Nephron progenitor cell (in vitro differentiated cells): Measurements from ENCODE around the gene KCNQ1.
"Not testable (repeated sequence)": the region's sequence is repeated elsewhere in the genome, so short reads cannot be mapped to it uniquely, and the experiment has no call there.

Experiments used
- DNase-seq: peaks from one replicate; pipeline ENCODE4 v3.0.0; 2021
- H3K27ac Mint-ChIP-seq: 2 replicates; pipeline ENCODE4 v1.8.0; 2021; ENCODE audit warnings: mild to moderate bottlenecking, moderate library complexity, mixed read lengths
- H3K27me3 Mint-ChIP-seq: 2 replicates; pipeline ENCODE4 v1.8.0; 2021; ENCODE audit warnings: mild to moderate bottlenecking, low read depth, mixed read lengths; ENCODE audit not compliant: poor library complexity
- H3K36me3 Mint-ChIP-seq: 2 replicates; pipeline ENCODE4 v1.8.0; 2021; ENCODE audit warnings: low read depth, mixed read lengths
- H3K4me1 Mint-ChIP-seq: 2 replicates; pipeline ENCODE4 v1.8.0; 2021; ENCODE audit warnings: mixed read lengths
- H3K4me3 Mint-ChIP-seq: 2 replicates; pipeline ENCODE4 v1.8.0; 2021; ENCODE audit warnings: mild to moderate bottlenecking, moderate library complexity, mixed read lengths
- H3K9me3 Mint-ChIP-seq: 2 replicates; pipeline ENCODE4 v1.8.0; 2021; ENCODE audit warnings: mild to moderate bottlenecking, moderate library complexity, mixed read lengths
- TF ChIP-seq, protein P1 (sequence below): fragments of 200-600 bp; sonication (generic); IDR thresholded peaks from 2 replicates; pipeline ENCODE4 v1.5.0; 2021; ENCODE audit warnings: antibody characterized with exemption

Gene KCNQ1

DNA sequence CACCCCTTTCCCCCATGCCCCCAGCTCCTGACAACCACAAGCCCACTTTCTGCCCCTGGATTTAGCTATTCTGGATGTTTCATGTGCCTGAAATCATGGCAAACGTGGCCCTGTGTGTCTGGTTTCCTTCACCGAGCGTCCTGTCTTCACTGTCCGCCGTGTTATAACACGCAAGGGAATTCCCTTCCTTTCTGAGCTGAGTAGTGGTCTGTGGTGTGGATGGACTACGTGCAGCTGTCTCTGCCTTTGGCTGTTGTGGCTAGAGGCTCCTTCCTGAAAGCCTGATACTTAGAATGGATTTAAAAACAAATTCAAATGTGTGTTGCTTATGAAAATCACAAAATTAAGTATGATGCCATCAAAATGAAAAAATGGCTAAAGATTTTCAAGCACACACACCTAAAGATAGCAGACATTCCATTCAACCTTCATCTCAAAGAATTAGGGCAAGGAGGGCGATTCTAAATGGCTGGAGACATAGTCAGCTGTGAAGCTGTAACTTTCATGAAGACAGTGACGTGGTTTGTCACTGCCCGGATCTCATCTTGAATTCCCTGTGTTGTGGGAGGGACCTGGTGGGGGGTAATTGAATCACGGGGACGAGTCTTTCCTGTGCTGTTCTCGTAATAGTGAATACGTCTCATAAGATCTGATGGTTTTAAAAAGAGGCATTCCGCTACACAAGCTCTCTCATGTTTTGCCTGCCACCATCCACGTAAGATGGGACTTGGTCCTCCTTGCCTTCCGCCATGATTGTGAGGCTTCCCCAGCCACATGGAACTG lies 30.5 kb downstream of the KCNQ1 start:
- Mint-ChIP-seq H3K4me1 (no peaks in the 10 kb centered on the region), H3K36me3 (peaks cover 5% of the 10 kb centered on the region), H3K4me3 (no peak overlapping the region), H3K9me3 (peaks cover 33% of the 10 kb centered on the region), H3K27ac (no peak overlapping the region), H3K27me3 (peaks cover 46% of the 10 kb centered on the region)
- TF ChIP-seq, protein P1, sequence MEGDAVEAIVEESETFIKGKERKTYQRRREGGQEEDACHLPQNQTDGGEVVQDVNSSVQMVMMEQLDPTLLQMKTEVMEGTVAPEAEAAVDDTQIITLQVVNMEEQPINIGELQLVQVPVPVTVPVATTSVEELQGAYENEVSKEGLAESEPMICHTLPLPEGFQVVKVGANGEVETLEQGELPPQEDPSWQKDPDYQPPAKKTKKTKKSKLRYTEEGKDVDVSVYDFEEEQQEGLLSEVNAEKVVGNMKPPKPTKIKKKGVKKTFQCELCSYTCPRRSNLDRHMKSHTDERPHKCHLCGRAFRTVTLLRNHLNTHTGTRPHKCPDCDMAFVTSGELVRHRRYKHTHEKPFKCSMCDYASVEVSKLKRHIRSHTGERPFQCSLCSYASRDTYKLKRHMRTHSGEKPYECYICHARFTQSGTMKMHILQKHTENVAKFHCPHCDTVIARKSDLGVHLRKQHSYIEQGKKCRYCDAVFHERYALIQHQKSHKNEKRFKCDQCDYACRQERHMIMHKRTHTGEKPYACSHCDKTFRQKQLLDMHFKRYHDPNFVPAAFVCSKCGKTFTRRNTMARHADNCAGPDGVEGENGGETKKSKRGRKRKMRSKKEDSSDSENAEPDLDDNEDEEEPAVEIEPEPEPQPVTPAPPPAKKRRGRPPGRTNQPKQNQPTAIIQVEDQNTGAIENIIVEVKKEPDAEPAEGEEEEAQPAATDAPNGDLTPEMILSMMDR = no peak
- no peak for DNase-seq

DNA sequence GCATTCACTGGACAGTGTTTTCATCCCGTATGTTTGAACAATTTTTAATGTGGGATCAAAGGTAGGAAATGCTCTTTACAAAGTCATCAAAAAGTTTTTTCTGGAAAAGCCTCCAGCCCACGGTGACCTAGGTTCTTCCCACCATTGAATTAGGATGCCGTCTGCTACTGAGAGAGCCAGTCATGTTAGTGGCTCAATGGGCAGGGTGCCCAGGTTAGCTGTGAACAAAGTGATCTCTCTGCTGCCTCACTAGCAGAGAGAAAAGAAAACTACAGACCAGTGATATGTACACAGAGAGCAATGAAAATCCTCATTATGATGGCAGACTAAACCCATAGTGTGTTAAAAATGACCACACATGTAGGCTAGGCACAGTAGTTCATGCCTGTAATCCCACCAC lies 32.4 kb downstream of the KCNQ1 start:
- Mint-ChIP-seq H3K27ac (no peak overlapping the region), H3K36me3 (peaks cover 5% of the 10 kb centered on the region), H3K4me1 (no peaks in the 10 kb centered on the region), H3K9me3 (peaks cover 48% of the 10 kb centered on the region), H3K27me3 (peaks cover 49% of the 10 kb centered on the region), H3K4me3 (no peak overlapping the region)
- no peak for DNase-seq
- TF ChIP-seq, protein P1 = no peak

DNA sequence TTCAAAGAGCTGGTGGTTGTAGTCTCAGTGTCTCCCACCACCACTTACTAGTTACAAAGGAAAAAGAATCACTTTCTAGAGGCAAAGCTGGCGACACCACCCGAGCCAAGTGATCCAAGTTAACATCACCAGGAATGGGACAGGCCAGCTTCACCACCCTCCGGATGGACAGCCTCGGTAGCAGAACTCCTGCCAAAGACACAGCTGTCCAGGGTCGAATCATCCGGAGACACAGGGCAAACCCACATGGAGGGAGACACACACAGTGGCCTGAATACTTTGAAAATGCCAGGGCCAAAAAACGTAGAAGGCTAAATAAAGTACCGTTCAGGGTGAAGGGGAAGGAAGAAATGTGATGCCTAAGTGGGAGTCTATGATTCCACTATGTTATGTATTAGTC lies 33.1 kb downstream of the KCNQ1 start:
- no peak for DNase-seq
- H3K27ac Mint-ChIP-seq = no peak overlapping the region
- peaks cover 4% of the 10 kb centered on the region for H3K4me1 Mint-ChIP-seq
- H3K4me3 Mint-ChIP-seq = no peak overlapping the region
- H3K36me3 Mint-ChIP-seq = peaks cover 5% of the 10 kb centered on the region
- H3K27me3 Mint-ChIP-seq = peaks cover 56% of the 10 kb centered on the region
- peaks cover 48% of the 10 kb centered on the region for H3K9me3 Mint-ChIP-seq
- TF ChIP-seq, protein P1 = no peak

DNA sequence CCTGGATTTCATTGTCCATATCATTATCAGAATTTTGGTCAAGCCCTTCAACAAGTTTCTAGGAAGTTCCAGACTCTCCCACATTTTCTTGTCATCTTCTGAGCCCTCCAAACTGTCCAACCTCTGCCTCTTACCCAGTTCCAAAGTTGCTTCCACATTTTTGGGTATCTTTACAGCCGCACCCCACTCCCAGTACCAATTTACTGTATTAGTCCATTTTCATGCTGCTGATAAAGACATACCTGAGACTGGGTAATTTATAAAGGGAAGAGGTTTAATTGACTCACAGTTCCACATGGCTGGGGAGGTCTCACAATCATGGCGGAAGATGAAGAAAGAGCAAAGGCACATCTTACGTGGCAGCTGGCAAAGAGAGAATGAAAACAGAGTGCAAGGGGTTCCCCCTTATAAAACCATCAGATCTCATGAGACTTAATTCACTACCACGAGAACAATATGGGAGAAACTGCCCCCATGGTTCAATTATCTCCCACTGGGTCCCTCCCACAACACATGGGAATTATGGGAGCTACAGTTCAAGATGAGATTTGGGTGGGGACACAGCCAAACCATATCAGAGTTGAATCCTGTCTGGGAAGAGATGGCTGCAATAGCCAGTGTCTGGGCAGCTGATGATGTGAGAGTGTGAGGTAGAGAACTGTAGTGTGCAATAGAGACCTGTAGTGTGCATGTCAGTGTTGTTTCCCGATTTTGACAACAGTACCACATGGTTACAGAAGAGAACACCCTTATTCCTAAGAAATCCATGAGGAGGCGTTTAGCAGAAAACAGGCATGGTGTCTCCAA lies 35.5 kb downstream of the KCNQ1 start:
- H3K9me3 Mint-ChIP-seq = peaks cover 48% of the 10 kb centered on the region
- peaks cover 73% of the 10 kb centered on the region for H3K27me3 Mint-ChIP-seq

DNA sequence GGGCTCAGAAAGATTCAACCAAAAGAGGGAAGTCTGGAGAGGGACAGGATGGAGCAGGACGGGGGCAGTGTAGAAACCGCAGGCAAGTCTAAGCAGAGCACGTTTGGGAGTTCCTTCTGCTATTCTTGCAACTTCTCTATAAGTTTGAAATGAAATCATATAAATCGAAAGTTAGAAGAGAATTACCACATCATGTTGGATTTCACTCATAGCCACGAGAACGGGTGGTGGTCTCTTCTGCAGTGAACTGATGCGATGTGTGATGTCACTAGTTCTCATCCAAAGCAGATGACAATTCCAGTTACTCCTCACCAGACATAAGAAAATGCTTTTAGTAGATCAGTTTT lies 36.0 kb downstream of the KCNQ1 start:
- no peak overlapping the region for H3K27ac Mint-ChIP-seq
- TF ChIP-seq, protein P1 = no peak
- H3K36me3 Mint-ChIP-seq = peaks cover 5% of the 10 kb centered on the region
- no peak overlapping the region for H3K4me3 Mint-ChIP-seq
- peaks cover 73% of the 10 kb centered on the region for H3K27me3 Mint-ChIP-seq
- DNase-seq = no peak
- H3K4me1 Mint-ChIP-seq = peaks cover 12% of the 10 kb centered on the region
- peaks cover 53% of the 10 kb centered on the region for H3K9me3 Mint-ChIP-seq

More for the DNA sequence above, 35.5 kb downstream of the KCNQ1 start:
- not testable (repeated sequence) for DNase-seq, H3K36me3 Mint-ChIP-seq, H3K27ac Mint-ChIP-seq, H3K4me3 Mint-ChIP-seq
- H3K4me1 Mint-ChIP-seq = peaks cover 12% of the 10 kb centered on the region

DNA sequence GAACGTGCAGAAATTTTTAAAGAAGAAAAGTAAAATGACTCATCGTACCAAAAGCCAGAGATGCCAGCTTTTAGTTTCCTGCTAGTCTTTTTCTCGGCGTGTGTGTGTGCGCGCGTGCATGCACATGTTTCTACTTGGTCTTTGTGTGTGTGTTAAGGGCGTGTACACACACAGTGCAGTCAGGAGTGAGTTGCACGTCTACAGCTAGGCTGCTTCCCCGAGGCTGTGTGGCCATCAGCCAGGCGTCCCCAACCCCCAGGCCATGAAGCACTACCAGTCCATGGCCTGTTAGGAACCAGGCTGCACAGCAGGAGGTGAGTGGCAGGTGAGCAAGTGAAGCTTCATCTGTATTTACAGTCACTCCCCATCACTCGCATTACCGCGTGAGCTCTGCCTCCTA lies 36.4 kb downstream of the KCNQ1 start:
- DNase-seq = no peak
- peaks cover 72% of the 10 kb centered on the region for H3K27me3 Mint-ChIP-seq
- H3K36me3 Mint-ChIP-seq = peaks cover 5% of the 10 kb centered on the region
- H3K4me1 Mint-ChIP-seq = peaks cover 12% of the 10 kb centered on the region
- H3K4me3 Mint-ChIP-seq = no peak overlapping the region
- TF ChIP-seq, protein P1 = no peak
- peaks cover 56% of the 10 kb centered on the region for H3K9me3 Mint-ChIP-seq
- no peak overlapping the region for H3K27ac Mint-ChIP-seq
